NCI-H1694 treated with DMSO at 0.1 percent for 48 hours (cell line): ENCODE measurements around the gene DUSP8.
"Not testable (repeated sequence)": the region's sequence is repeated elsewhere in the genome, so short reads cannot be mapped to it uniquely, and the experiment has no call there.

Source experiments
- DNase-seq: peaks from one replicate; lab custom pipeline; 2025; lab: John Stamatoyannopoulos, UW

DUSP8 gene

DNA sequence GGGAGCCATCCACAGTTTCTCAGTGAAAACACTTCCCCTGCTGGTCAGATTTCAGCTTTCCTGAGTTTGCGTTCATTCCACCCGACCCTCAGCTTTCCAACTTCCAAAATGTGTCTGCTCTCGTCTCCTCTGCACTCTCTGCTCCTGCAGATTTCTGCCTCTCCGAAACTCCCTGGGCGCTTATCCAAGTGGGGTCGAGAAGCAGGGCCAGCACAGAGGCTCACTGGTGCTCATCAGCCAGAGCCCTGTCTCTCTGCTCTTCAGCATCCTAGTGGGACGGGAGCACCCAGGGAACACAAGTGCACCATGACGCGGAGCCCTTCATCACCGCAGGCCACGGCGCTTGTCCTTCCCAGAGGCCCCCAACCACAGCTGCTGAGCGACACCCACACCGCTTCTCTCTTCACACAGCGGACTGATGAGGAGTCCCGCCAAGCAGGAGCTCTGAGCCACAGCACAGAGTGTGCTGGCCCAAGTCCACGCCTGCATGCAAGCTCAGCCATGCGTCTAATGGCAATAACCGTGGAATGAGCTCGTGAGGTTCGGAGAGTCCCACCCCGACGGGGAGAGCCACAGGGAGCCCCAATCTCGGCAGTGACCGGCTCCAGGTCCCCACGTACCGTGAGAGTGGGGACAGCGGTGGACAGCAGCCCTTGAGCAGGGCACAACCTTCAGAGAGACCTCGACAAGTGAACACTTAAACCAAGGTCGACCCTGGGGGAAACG lies 57.6 kb downstream of the DUSP8 start:
- DNase-seq = no peak

GRCh38 chr11:1513326-1514296 lies 58.5 kb downstream of the DUSP8 start:
- no peak for DNase-seq

DNA sequence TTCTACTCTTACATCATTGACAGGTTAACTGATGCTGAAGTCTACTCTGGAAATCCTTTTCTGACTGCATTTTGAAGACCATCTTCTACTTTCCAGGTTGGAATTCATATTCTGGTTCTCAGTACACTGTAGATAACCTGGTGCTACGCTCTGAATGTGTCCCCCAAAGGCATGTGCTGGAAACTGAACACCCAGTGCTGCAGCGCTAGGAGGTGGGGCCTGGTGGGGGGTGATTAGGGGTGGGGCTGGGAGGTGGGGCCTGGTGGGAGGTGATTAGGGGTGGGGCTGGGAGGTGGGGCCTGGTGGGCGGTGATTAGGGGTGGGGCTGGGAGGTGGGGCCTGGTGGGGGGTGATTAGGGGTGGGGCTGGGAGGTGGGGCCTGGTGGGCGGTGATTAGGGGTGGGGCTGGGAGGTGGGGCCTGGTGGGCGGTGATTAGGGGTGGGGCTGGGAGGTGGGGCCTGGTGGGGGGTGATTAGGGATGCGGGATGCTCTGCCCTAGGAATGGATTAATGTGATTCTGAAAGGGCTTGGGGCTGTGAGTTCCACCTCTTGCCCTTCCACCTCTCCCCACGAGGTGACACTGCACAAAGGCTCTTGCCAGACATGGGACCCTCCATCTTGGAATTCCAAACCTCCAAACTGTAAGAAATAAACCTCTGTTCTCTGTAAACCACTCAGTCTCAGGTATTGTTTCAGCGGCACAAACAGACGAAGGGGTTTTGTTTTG lies 59.4 kb downstream of the DUSP8 start:
- DNase-seq = not testable (repeated sequence)

DNA sequence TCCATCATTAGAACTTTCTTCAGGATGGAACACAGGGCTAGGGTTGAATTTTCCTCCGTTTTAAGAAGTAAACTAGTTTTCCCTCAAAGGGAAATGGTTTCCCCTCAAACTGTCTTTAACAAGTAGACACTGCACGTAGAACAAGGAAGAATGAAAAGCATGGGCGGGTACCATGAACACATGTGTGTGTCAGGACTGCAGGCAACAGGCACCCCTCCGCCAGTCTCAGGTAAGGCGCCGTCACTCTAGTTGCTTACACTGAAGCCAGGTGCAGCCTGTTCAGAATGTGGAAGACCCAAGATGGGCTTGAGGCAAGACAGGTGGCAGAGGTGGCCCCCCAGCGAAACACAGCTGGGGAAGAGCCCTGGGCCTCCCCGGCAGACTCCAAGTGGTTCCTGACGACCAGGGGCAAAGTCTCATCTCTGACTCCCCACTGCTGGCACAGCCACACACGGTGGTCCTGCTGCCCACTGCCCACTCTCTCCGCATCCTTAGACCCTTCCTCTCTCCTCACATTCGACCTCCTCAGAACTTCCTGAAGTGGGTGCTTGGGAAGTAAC lies 60.1 kb downstream of the DUSP8 start:
- no peak for DNase-seq

DNA sequence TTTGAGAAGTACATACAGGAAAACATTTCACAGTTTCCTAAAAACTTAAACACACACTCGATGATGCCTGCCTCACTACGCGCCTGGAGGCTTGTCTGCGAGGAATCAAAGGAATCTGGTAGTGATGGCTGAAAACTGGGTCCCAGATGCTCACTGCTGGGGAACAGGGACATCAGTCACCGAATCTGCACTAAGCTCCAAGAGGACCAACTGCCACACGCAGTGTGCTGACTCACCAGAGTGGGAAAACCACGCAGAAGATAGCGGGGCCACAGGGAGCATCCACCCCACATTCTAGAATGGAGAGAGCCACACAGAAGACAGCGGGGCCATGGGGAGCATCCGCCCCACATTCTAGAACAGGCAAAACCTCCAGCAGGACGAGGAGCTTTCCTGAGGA lies 61.1 kb downstream of the DUSP8 start:
- DNase-seq = no peak

GRCh38 chr11:1510351-1510750 lies 61.7 kb downstream of the DUSP8 start:
- not testable (repeated sequence) for DNase-seq

DNA sequence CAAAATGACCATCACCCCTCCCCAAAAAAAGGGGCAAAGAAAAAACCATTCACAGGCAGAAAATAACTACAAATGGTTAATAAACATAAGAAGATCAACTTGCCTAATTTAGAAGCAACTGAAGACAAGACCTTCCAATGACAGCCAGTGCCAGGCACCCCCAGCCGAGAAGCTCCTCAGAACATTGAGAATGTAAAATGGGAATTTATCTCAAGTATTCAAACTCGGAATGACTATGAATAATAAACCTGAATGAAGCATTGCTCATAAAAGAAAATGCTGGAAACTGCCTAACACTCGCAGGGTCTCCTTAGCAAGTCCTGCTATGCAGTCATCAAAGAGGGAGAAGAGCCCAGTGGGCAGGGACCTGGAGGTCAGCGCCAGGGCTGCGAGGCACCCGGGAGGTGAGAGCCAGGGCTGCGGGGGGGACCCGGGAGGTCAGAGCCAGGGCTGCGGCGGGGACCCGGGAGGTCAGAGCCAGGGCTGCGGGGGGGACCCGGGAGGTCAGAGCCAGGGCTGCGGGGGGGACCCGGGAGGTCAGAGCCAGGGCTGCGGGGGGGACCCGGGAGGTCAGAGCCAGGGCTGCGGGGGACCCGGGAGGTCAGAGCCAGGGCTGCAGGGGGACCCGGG lies 62.3 kb downstream of the DUSP8 start:
- no peak for DNase-seq

DNA sequence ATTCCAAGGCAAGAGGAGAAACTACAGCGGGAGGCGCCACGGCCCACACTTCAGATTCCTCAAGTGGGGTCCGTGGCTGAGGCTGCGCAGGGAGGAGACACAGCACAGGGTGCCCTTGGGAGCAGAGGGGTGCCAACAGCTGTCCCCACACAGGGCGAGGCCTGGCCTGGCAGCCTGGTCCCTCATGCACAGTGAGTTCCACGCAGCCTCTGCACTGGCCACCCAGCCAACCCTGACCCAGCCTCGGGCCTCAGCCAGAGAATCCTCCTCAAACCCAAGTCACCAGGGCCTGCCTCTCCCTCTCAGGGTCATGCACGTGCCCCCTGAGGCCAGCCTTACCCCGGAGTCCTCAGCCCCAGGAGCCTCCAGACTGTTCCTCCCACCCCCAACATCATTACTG lies 63.1 kb downstream of the DUSP8 start:
- no peak for DNase-seq

GRCh38 chr11:1508491-1508891 lies 63.6 kb downstream of the DUSP8 start:
- no peak for DNase-seq

GRCh38 chr11:1507381-1508140 lies 64.5 kb downstream of the DUSP8 start:
- DNase-seq = no peak

GRCh38 chr11:1506981-1507380 lies 65.1 kb downstream of the DUSP8 start:
- no peak for DNase-seq

DNA sequence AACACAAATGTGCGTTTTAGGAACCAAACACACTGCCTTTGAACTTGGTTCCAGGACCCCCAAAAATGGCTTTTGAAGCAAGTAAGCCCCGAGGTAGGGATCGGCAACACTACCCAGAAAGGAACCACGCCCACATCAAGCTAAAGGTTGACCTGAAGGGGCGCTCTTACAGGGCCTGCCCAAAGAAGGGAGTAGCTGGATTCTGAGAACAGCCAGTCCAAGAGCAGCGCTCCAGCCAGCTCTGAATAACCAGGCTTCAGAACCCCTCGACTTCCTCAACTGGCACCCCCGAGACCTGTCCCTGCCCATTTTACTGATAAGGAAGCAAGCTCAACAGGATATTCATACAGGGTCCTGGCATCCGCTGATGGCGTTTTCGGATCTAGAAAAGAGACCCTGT lies 66.6 kb downstream of the DUSP8 start:
- no peak for DNase-seq

GRCh38 chr11:1504581-1505290 lies 67.3 kb downstream of the DUSP8 start:
- no peak for DNase-seq

GRCh38 chr11:1504138-1504537 lies 67.9 kb downstream of the DUSP8 start:
- no peak for DNase-seq
